DOHH2 (cell line): Measurements from ENCODE around the gene SRC.

Experiments used
- H3F3A ChIP-seq: fragments of 200-600 bp; sonication (generic), shearing (Covaris generic); 2 replicates; pipeline ENCODE4 v1.6.0; 2016; ENCODE audit warnings: antibody characterized with exemption, mild to moderate bottlenecking; ENCODE audit not compliant: control insufficient read depth, insufficient read depth
- H3K27ac ChIP-seq: fragments of 200-600 bp; sonication (generic); 2 replicates; pipeline ENCODE4 v1.5.1; 2014; ENCODE audit warnings: low read depth, mild to moderate bottlenecking, low read length, moderate library complexity
- H3K27me3 ChIP-seq: fragments of 200-600 bp; sonication (generic); 2 replicates; pipeline ENCODE4 v1.6.1; 2014; ENCODE audit warnings: mild to moderate bottlenecking, low read length, mixed read lengths; ENCODE audit not compliant: control insufficient read depth
- H3K36me3 ChIP-seq: fragments of 200-600 bp; sonication (generic); 2 replicates; pipeline ENCODE4 v1.6.1; 2014; ENCODE audit warnings: mild to moderate bottlenecking, low read length, moderate library complexity, mixed read lengths; ENCODE audit not compliant: control insufficient read depth
- H3K4me1 ChIP-seq: fragments of 200-600 bp; sonication (generic); 2 replicates; pipeline ENCODE4 v1.6.1; 2014; ENCODE audit warnings: mild to moderate bottlenecking, low read length, mixed read lengths; ENCODE audit not compliant: control insufficient read depth
- H3K4me2 ChIP-seq: fragments of 200-600 bp; sonication (generic); 2 replicates; pipeline ENCODE4 v1.6.0; 2014; ENCODE audit warnings: mild to moderate bottlenecking, low read length, moderate library complexity
- H3K4me3 ChIP-seq: fragments of 200-600 bp; sonication (generic); 2 replicates; pipeline ENCODE4 v1.5.1; 2014; ENCODE audit warnings: mild to moderate bottlenecking, low read length, mixed read lengths
- H3K79me2 ChIP-seq: fragments of 200-600 bp; sonication (generic); 2 replicates; pipeline ENCODE4 v1.6.1; 2014; ENCODE audit warnings: mild to moderate bottlenecking, low read length, mixed read lengths; ENCODE audit not compliant: control insufficient read depth
- H3K9me2 ChIP-seq: fragments of 200-600 bp; sonication (generic); replicated peaks from 2 replicates; pipeline ENCODE4 v1.6.1; 2014; ENCODE audit warnings: mild to moderate bottlenecking, low read length, mixed read lengths; ENCODE audit not compliant: control insufficient read depth
- H3K9me3 ChIP-seq: fragments of 200-600 bp; sonication (generic); 2 replicates; pipeline ENCODE4 v1.6.1; 2014; ENCODE audit warnings: antibody characterized with exemption, low read length, mixed read lengths; ENCODE audit not compliant: control insufficient read depth, insufficient read depth
- H4K20me1 ChIP-seq: fragments of 200-600 bp; sonication (generic); 2 replicates; pipeline ENCODE4 v1.6.0; 2014; ENCODE audit warnings: low read depth, mild to moderate bottlenecking, antibody characterized with exemption, low read length, moderate library complexity; ENCODE audit not compliant: control insufficient read depth, insufficient read depth
- CTCF ChIP-seq: fragments of 200-600 bp; sonication (generic); IDR thresholded peaks from one replicate; pipeline ENCODE4 v1.5.1; 2014; ENCODE audit warnings: antibody characterized with exemption, mild to moderate bottlenecking, low read depth, low read length; ENCODE audit not compliant: poor library complexity, severe bottlenecking
- EZH2phosphoT487 ChIP-seq: fragments of 200-600 bp; sonication (generic); IDR thresholded peaks from 2 replicates; pipeline ENCODE4 v1.6.1; 2017; ENCODE audit warnings: borderline replicate concordance, mild to moderate bottlenecking, antibody characterized with exemption, low read length, moderate library complexity, mixed read lengths

The SRC gene

GRCh38 chr20:37359836-37360235 is 13.9 kb downstream of the SRC start:
- Histone ChIP-seq H3F3A (no peaks in the 10 kb centered on the region), H4K20me1 (no peaks in the 10 kb centered on the region), H3K27me3 (peaks cover 10% of the 10 kb centered on the region; the same call in 1 of the 2 replicates), H3K9me3 (no peaks in the 10 kb centered on the region), H3K4me1 (0 out of 2 replicates have a peak, but pooled peaks cover 6% of the 10 kb centered on the region), H3K36me3 (no peaks in the 10 kb centered on the region), H3K4me2 (no peak overlapping the region), H3K9me2 (no peaks in the 10 kb centered on the region), H3K79me2 (no peaks in the 10 kb centered on the region), H3K27ac (no peak overlapping the region), H3K4me3 (no peak overlapping the region)
- TF ChIP-seq CTCF = no peak
- no peak for TF ChIP-seq EZH2phosphoT487

GRCh38 chr20:37360391-37361115 is 14.6 kb downstream of the SRC start:
- no peak overlapping the region for H3K4me2 ChIP-seq
- no peak overlapping the region for H3K4me3 ChIP-seq
- peaks cover 8% of the 10 kb centered on the region for H3K4me1 ChIP-seq
- H3K9me3 ChIP-seq = no peaks in the 10 kb centered on the region
- no peaks in the 10 kb centered on the region for H4K20me1 ChIP-seq
- H3K79me2 ChIP-seq = no peaks in the 10 kb centered on the region
- TF ChIP-seq CTCF (no peak), EZH2phosphoT487 (no peak)
- no peak overlapping the region for H3K27ac ChIP-seq
- H3K36me3 ChIP-seq = no peaks in the 10 kb centered on the region
- peaks cover 11% of the 10 kb centered on the region; the same call in 1 of the 2 replicates for H3K27me3 ChIP-seq
- no peaks in the 10 kb centered on the region for H3F3A ChIP-seq
- no peaks in the 10 kb centered on the region for H3K9me2 ChIP-seq

GRCh38 chr20:37361336-37361735 is 15.4 kb downstream of the SRC start:
- H3K9me2 ChIP-seq = no peaks in the 10 kb centered on the region
- H3K4me3 ChIP-seq = no peak overlapping the region
- peaks cover 11% of the 10 kb centered on the region; the same call in 1 of the 2 replicates for H3K27me3 ChIP-seq
- H3F3A ChIP-seq = peaks cover 7% of the 10 kb centered on the region
- H3K27ac ChIP-seq = no peak overlapping the region
- TF ChIP-seq CTCF = no peak
- TF ChIP-seq EZH2phosphoT487 = no peak
- no peaks in the 10 kb centered on the region for H3K36me3 ChIP-seq
- no peaks in the 10 kb centered on the region for H3K9me3 ChIP-seq
- H3K4me2 ChIP-seq = no peak overlapping the region
- no peaks in the 10 kb centered on the region for H3K79me2 ChIP-seq
- peaks cover 16% of the 10 kb centered on the region for H3K4me1 ChIP-seq
- no peaks in the 10 kb centered on the region for H4K20me1 ChIP-seq
